Iris pigment epithelial cell (primary cell): ENCODE measurements around the gene SMIM24.
"Not testable (repeated sequence)": the region's sequence is repeated elsewhere in the genome, so short reads cannot be mapped to it uniquely, and the experiment has no call there.

Experiments
- DNase-seq: peaks from one replicate; pipeline ENCODE4 v3.0.0-alpha.2; 2011; ENCODE audit warnings: low read depth

SMIM24 gene

GRCh38 chr19:3480383-3481091 lies at the start of gene SMIM24:
Gene SMIM24, minus strand, starts transcription at chr19:3480525. Its CDS starts 62 bp downstream, at chr19:3480463.
- DNase-seq = no peak

GRCh38 chr19:3529299-3529698 lies 49.0 kb upstream of the SMIM24 start:
- DNase-seq = not testable (repeated sequence)

GRCh38 chr19:3528539-3529211 lies 48.4 kb upstream of the SMIM24 start:
- DNase-seq = no peak

- no peak for DNase-seq
Measured at GRCh38 chr19:3528080-3528479, 47.8 kb upstream of the SMIM24 start.

GRCh38 chr19:3527238-3527910 lies 47.0 kb upstream of the SMIM24 start:
- DNase-seq = no peak

GRCh38 chr19:3526507-3527237 lies 46.3 kb upstream of the SMIM24 start:
- no peak for DNase-seq

- DNase-seq = no peak
Measured at GRCh38 chr19:3524904-3525451, 44.7 kb upstream of the SMIM24 start.

- DNase-seq = no peak
Measured at GRCh38 chr19:3524078-3524842, 43.9 kb upstream of the SMIM24 start.

GRCh38 chr19:3523361-3524077 lies 43.2 kb upstream of the SMIM24 start:
- no peak for DNase-seq

GRCh38 chr19:3522421-3523360 lies 42.4 kb upstream of the SMIM24 start:
- DNase-seq = no peak

GRCh38 chr19:3521104-3521445 lies 40.8 kb upstream of the SMIM24 start:
- DNase-seq = no peak

GRCh38 chr19:3520166-3521103 lies 40.1 kb upstream of the SMIM24 start:
- DNase-seq = no peak

GRCh38 chr19:3519126-3519525 lies 38.8 kb upstream of the SMIM24 start:
- DNase-seq = no peak

GRCh38 chr19:3518659-3519058 lies 38.3 kb upstream of the SMIM24 start:
- no peak for DNase-seq

- no peak for DNase-seq
Measured at GRCh38 chr19:3518255-3518654, 37.9 kb upstream of the SMIM24 start.

GRCh38 chr19:3517638-3518037 lies 37.3 kb upstream of the SMIM24 start:
- no peak for DNase-seq

GRCh38 chr19:3516675-3517207 lies 36.4 kb upstream of the SMIM24 start:
- no peak for DNase-seq

GRCh38 chr19:3515891-3516422 lies 35.6 kb upstream of the SMIM24 start:
- no peak for DNase-seq
